ENCODE measurements around the gene ZNF384.

Gene ZNF384

GRCh38 chr12:6635375-6635855 is 53.8 kb downstream of the ZNF384 start:
- no peaks in the 10 kb centered on the region for H3K9me3 ChIP-seq (ENCODE audit: control insufficient read depth, insufficient read depth, low read length)
- H3K9ac ChIP-seq (ENCODE audit: low read depth, low read length): peak overlapping the region; percentile 11; the same call in 1 of the 2 replicates
- no peaks in the 10 kb centered on the region for H3K36me3 ChIP-seq (ENCODE audit: insufficient read depth, low read length)
- peaks cover 5% of the 10 kb centered on the region; the same call in 1 of the 2 replicates for H3K4me1 ChIP-seq (ENCODE audit: insufficient read depth, low read length)

- Histone ChIP-seq H3K9me3 (ENCODE audit: control insufficient read depth, insufficient read depth, low read length) (no peaks in the 10 kb centered on the region), H3K4me1 (ENCODE audit: insufficient read depth, low read length) (peaks cover 5% of the 10 kb centered on the region; the same call in 1 of the 2 replicates), H3K36me3 (ENCODE audit: insufficient read depth, low read length) (no peaks in the 10 kb centered on the region), H3K9ac (ENCODE audit: low read depth, low read length) (no peak overlapping the region)
Measured at GRCh38 chr12:6632026-6632983, 56.9 kb downstream of the ZNF384 start.

DNA sequence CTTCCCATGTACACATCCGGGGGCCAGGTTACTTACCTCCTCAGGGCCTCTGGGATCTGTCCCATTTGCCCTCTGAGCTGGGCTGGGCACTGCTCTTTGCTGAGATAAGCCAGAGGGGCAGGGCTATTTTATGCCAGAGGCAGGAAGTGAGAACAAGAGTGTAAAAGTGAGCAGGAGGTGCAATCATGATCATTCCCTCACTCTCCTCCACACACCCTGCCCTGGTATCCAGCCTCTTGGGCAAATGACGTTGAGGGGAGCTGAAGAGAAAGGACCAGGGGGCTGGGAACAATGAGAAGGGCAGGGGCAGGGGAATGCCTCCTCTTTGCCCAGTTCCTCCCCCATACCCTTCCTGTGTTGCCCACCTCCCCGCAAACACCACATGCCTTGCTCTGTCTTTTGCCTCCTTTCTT is 57.6 kb downstream of the ZNF384 start:
- H3K9ac ChIP-seq (ENCODE audit: low read depth, low read length): no peak overlapping the region
- no peaks in the 10 kb centered on the region for H3K36me3 ChIP-seq (ENCODE audit: insufficient read depth, low read length)
- H3K9me3 ChIP-seq (ENCODE audit: control insufficient read depth, insufficient read depth, low read length): no peaks in the 10 kb centered on the region
- peaks cover 5% of the 10 kb centered on the region; the same call in 1 of the 2 replicates for H3K4me1 ChIP-seq (ENCODE audit: insufficient read depth, low read length)

DNA sequence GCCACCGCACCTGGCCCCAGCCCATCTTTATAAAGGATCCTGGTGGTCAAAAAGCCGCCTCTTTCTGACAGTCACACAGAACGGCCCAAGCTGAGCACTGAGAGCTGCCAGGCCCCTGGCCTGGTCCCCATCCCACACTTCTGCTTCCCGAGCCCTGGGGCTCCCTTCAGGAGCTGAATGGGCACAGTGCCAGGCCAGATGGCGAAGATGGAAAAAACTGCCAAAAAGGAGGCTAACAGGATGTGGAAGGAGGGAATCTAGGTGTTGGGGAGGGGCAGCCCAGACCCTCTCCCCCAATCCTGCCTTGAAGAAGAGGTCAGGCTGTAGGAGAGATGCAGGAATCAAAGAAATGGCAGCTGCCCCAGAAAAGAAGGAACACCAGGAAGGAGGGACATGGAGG is 58.4 kb downstream of the ZNF384 start:
- Histone ChIP-seq H3K9me3 (ENCODE audit: control insufficient read depth, insufficient read depth, low read length) (no peaks in the 10 kb centered on the region), H3K9ac (ENCODE audit: low read depth, low read length) (no peak overlapping the region), H3K36me3 (ENCODE audit: insufficient read depth, low read length) (no peaks in the 10 kb centered on the region), H3K4me1 (ENCODE audit: insufficient read depth, low read length) (peaks cover 5% of the 10 kb centered on the region; the same call in 1 of the 2 replicates)

DNA sequence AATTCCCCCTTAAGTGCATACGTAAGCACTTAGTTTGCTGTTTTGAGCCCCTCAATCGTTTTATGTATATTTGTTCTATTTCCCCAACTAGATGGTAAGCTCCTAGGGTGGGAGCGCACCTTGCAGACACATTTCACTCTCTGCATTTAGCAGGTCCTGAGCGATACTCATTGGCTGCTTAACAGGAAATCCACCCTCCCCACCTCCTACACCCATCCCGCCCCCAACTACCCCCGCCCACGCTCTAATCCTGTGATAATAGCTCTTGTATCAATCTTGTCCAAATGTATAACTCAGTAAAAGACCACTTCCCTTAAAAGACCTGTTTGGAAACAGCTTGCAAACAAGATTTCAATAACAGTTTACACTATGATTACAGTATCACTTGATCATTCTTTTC is 61.6 kb downstream of the ZNF384 start:
- Histone ChIP-seq H3K4me1 (ENCODE audit: insufficient read depth, low read length) (no peaks in the 10 kb centered on the region; the same call in 1 of the 2 replicates), H3K9ac (ENCODE audit: low read depth, low read length) (no peak overlapping the region), H3K36me3 (ENCODE audit: insufficient read depth, low read length) (no peaks in the 10 kb centered on the region), H3K9me3 (ENCODE audit: control insufficient read depth, insufficient read depth, low read length) (no peaks in the 10 kb centered on the region)

DNA sequence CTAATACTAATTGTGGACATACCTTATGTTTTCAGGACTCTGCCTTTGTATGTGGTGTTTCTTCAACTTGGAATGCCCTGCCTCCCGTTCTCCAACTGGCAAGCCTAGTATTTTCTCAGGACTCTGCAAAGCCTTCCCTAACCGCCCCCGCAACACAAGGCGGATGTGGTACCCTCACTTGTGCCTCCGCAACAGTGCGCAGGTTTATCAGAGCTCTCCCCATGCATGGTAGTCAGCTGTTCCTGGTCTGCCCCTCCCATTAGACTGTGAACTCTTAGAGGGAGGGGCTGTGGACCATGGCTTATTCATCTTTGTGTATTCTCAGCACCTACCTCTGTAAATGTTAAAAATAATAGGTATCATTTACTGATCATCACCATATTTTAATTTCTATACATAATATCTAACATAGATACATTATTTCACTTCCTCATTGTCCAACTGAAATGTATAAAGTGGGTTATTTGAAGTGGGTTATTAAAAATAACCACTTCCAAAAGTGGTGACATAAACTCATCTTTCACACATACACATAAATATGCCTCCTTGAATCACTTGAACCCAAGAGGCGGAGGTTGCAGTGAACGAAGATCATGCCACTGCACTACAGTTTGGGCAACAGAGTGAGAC is 62.4 kb downstream of the ZNF384 start:
- no peaks in the 10 kb centered on the region for H3K4me1 ChIP-seq (ENCODE audit: insufficient read depth, low read length)
- no peaks in the 10 kb centered on the region for H3K36me3 ChIP-seq (ENCODE audit: insufficient read depth, low read length)
- no peak overlapping the region for H3K9ac ChIP-seq (ENCODE audit: low read depth, low read length)
- no peaks in the 10 kb centered on the region for H3K9me3 ChIP-seq (ENCODE audit: control insufficient read depth, insufficient read depth, low read length)

DNA sequence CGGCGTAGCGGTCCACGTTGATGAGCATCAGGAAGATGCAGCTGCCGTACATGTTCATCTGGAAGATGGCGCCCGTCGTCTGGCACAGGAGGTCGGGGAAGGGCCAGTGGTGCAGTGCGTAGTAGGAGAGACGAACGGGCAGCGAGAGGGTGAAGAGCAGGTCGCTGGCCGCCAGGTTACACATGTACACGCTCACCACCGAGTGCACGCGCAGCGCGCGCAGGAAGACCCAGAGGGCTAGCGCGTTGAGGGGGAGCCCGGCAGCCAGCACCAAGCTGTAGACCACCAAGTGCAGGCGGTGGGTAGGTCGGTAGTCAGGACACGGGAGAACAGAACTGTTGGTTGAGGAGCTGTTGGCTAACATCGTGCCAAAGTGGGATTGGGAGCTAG is 68.3 kb downstream of the ZNF384 start:
- no peaks in the 10 kb centered on the region for H3K9me3 ChIP-seq (ENCODE audit: control insufficient read depth, insufficient read depth, low read length)
- H3K36me3 ChIP-seq (ENCODE audit: insufficient read depth, low read length): no peaks in the 10 kb centered on the region
- no peaks in the 10 kb centered on the region for H3K4me1 ChIP-seq (ENCODE audit: insufficient read depth, low read length)
- H3K9ac ChIP-seq (ENCODE audit: low read depth, low read length): no peak overlapping the region

- Histone ChIP-seq H3K4me1 (ENCODE audit: insufficient read depth, low read length) (no peaks in the 10 kb centered on the region), H3K9ac (ENCODE audit: low read depth, low read length) (peak overlapping the region; percentile 1; the same call in 1 of the 2 replicates), H3K36me3 (ENCODE audit: insufficient read depth, low read length) (no peaks in the 10 kb centered on the region), H3K9me3 (ENCODE audit: control insufficient read depth, insufficient read depth, low read length) (no peaks in the 10 kb centered on the region)
Measured at GRCh38 chr12:6620137-6620884, 68.9 kb downstream of the ZNF384 start.

DNA sequence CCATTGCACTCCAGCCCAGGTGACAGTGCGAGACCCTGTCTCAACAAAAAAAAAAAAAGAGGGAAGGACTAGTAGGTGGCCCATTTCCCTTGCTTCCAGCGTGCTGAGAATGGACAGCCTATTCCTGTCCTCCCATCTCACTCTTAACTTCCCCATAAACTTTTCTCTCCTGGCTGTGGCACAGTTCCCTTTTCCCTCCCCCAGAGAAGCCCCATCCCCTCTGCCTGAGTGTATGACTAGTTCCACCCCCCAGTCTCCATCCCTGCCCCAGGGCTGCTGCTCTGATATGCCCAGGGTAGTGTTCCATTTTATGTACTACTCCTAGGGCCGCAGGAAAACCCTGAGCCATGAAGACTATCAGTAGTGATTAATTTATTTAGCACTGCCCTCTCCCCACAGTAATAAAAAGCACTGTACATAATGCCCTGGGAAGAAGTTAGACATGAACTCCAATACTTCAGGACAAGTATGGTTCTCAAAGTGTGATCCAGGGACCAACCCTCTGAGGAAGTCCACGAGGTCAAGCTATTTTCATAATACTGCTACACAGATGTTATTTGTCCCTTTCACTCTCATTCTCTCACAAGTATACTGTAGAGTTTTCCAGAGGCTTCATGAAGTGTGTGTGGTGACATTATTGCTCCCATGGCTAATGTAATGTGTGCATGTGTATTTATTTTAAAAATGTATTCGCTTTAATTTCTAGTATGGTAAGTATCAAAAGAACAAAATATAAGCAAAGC is 70.5 kb downstream of the ZNF384 start:
- H3K4me1 ChIP-seq (ENCODE audit: insufficient read depth, low read length): peaks cover 5% of the 10 kb centered on the region; the same call in 1 of the 2 replicates
- no peaks in the 10 kb centered on the region for H3K36me3 ChIP-seq (ENCODE audit: insufficient read depth, low read length)
- H3K9ac ChIP-seq (ENCODE audit: low read depth, low read length): no peak overlapping the region
- no peaks in the 10 kb centered on the region for H3K9me3 ChIP-seq (ENCODE audit: control insufficient read depth, insufficient read depth, low read length)

Data from ES-I3 (cell line).